WI38 (cell line): Measurements from ENCODE around the gene APOBEC3B.

ENCODE experiments used
- H3K4me3 ChIP-seq: 2 replicates; pipeline ENCODE4 v1.5.1; 2011; ENCODE audit warnings: low read depth, mild to moderate bottlenecking, control low read depth, low read length
- CTCF ChIP-seq: IDR thresholded peaks from 2 replicates; pipeline ENCODE4 v1.5.1; 2012; ENCODE audit warnings: low read depth, mild to moderate bottlenecking, control low read depth, low read length

The APOBEC3B gene

GRCh38 chr22:39041908-39042307 lies 59.8 kb downstream of the APOBEC3B start:
- TF ChIP-seq CTCF: no peak
- no peak overlapping the region for H3K4me3 ChIP-seq
